Raji (cell line): ENCODE measurements around the gene IL3.

ENCODE experiments used
- POLR2A ChIP-seq: IDR thresholded peaks from 2 replicates; pipeline ENCODE4 v1.6.1; 2011; ENCODE audit warnings: low read depth, low read length, control low read depth; ENCODE audit not compliant: insufficient read depth

IL3 gene

GRCh38 chr5:132059696-132060500 lies 557 bp upstream of the IL3 start:
- no peak for TF ChIP-seq POLR2A

DNA sequence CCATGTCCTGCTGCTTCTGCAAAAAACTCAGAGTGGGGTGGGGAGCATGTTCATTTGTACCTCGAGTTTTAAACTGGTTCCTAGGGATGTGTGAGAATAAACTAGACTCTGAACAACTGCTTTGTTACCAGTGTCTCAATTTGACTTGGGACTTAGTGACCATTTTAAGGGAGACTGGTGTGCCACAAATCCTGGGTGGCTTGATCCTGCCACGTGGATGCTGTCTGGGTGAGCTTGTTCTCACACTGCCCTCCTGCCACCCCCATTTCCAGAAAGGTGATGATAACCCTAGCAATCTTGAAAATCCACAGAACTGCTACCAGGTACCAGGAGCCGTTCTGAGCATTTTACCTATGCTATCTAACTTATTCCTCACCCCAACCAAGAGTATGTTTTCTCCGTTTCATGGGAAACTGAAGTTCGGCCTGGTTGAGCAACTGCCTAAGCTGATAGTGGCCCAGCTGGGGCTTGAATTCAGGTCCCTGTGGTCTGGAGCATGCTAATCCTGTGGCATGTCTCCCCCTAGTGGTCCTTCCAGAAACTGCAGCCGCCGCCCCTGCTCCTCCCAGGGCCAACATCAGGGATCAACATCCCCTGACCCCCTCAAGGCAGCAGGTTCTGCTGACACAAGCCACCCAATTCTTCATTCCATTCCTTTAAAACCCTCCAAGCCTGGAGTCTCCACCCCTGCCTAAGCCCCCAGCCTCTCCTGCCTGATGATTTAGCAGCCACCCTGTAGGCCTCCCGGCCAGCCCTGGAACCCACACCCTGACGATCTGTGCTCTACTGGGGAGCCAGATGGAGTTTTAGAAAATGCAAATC lies 2.8 kb downstream of the IL3 start:
- no peak for TF ChIP-seq POLR2A

- no peak for TF ChIP-seq POLR2A
Observed at GRCh38 chr5:132064140-132064539, 3.7 kb downstream of the IL3 start.

DNA sequence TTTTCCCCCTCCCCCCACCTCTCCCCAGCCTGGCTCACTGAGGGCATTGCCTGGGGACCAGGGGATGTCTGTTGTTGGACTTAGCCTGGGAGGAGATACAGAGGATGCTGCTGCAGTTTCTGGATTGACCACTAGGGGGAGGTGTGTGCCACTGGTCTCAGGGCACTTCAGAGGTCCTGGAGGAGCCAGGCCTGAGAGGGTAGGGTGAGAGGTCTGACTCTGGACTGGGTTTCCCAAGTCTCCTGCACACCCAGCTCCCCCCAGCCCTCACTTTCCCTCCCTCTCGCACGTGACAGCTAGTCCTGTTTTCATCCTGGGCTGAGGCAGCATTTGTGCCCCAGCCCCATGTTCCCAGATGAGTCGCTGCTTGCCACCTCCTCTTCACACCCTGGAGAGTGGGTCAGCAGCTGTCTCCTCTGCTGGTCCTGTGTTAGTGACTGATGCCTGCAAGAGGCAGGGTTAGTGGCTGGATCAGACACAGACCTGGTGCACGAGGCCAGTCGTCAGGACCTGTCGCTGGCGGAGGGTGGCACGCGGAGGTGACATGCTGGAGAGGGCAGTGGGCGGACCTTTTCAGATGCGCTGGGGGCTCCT lies 4.4 kb downstream of the IL3 start:
- no peak for TF ChIP-seq POLR2A

DNA sequence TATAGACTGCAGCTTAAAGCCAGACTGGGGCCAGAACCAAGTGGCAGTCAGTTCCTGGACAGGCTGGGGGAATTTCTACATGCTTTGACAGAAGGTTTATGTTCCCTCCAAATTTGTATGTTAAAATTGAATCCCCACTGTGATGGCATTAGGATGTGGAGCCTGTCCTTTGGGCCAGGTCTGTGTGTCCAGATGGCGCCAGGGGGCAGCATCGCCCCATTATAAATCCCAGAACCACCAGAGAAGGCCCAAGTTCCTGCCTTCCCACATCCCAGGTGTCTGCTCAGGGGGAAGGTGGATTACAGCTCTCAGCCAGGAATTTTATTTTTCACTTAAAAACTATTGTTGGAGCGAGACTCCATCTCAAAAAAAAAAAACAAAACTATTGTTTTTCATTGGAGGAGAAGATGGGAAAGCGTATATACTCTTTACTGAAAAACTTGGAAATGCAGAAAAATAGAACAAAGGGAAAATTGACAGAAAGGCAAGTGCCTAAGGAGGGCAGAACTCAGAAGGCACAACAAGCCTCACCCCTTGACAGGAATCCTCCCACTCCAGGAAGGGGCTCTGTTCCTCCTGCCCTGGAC lies 5.0 kb downstream of the IL3 start:
- TF ChIP-seq POLR2A = no peak

DNA sequence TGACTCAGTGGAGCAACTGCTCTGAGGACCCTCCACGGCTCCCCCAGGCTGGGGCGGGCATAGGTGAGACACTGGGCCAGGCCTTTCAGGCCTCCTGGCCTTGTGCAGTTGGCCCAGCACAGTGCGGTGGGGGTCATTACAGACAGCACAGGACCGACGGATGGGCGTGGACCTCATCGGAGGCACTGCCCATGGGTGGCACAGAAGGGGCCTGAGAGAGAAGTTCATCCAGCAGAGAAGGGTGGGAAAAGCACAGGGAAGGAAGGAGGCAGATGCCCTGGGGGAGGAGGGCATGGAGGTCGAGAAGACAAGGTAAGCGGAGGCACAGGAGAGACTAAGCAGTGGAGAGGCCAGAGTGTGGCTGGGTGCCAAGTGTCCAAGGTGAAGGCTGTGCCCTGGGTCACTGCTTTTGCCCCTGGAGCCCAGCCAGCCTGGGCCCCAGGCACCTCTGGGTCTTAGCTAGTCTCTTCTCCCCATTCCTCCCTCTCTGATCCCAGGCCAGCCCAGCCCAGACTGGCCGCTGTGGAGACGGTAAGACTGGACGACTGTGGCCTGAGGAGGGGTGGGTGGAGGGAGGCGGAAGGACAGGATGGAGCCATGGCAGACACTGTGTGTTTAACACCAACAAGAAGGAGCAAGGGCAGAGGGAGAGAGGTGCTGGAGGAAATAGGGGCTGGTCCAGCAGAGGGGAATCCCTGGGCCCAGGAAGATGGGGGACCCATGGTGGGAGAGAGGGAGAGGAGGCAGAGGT lies 5.7 kb downstream of the IL3 start:
- TF ChIP-seq POLR2A = no peak

- TF ChIP-seq POLR2A = no peak
Observed at GRCh38 chr5:132066871-132067270, 6.4 kb downstream of the IL3 start.

- no peak for TF ChIP-seq POLR2A
Observed at GRCh38 chr5:132067451-132067850, 7.0 kb downstream of the IL3 start.

DNA sequence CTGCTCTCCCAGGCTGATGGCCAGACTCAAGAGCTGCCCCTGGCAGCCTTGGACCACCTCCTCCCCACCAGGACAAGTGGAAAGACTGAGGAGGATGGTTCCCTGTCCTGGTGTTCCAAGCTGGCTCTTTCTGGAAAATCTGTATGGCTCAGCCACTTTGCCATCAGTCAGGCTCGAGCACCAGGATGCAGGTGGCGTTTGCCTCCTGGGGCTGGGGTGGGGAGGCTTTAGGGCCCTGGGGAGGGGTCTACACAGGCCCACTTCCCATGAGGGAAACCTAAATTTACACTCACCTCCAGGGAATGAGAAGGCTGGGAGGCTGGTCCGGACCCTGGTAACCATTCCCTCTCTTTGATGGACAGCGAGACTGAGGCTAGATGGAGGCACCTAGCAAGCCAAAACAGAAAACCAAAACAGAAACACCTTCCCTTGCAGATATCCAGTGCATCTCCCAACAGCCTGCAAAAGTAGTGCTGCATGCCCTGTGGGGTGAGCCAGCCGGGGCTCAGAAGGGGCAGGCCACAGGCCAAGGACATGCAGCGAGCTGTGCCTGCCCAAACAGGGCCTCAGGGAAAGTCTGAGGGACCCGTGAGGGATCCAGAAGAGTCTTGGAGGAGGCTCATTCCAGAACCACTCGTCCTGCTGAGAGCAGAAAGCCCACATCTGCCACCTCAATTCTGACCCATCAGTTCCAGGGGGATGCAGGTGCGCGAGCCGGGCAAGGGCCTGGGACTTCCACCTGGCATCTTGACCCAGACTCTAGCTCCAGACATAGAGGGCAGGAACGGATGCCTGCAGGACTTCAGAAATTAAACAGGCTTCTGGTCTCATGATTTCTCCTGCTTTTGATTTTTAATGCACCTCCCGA lies 7.7 kb downstream of the IL3 start:
- TF ChIP-seq POLR2A = no peak

GRCh38 chr5:132069561-132069960 lies 9.1 kb downstream of the IL3 start:
- no peak for TF ChIP-seq POLR2A

- TF ChIP-seq POLR2A = no peak
Observed at GRCh38 chr5:132069994-132070393, 9.5 kb downstream of the IL3 start.

GRCh38 chr5:132070460-132071337 lies 10.2 kb downstream of the IL3 start:
- TF ChIP-seq POLR2A = no peak

DNA sequence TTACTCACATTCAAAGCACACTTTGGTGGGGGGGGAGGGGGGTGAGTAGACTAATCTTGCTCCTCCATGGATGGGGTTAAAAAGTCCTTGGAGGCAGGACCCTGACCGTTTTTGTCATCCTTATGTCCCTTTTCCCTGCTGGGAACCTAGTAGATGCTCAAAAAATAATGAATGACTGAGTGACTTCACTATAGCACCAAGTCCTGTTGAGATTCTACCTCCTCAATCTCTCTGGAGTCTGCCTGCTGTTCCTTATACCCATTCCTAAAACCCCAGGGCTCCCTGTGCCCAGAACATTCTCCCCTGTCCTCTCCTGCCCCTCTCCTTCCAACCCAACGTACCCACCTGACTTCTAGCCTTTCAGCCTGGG lies 10.9 kb downstream of the IL3 start:
- TF ChIP-seq POLR2A = no peak
